T-helper 2 cell treated with Interferon-gamma antibody and Interleukin-4, amounts not matched to agents 5 μg/mL and 100 μg/mL, for 36 hours (primary cell): ENCODE results near the gene CALML5.

Experiments
- DNase-seq: peaks from one replicate; pipeline ENCODE4 v3.0.0; 2021; ENCODE audit warnings: low spot score
- H3K27ac Mint-ChIP-seq: one replicate; pipeline ENCODE4 v1.8.0; 2021; ENCODE audit warnings: mild to moderate bottlenecking, mixed read lengths
- H3K27me3 Mint-ChIP-seq: one replicate; pipeline ENCODE4 v1.8.0; 2021; ENCODE audit warnings: low read depth, mixed read lengths
- H3K36me3 Mint-ChIP-seq: one replicate; pipeline ENCODE4 v1.8.0; 2021; ENCODE audit warnings: low read depth, mixed read lengths
- H3K4me1 Mint-ChIP-seq: one replicate; pipeline ENCODE4 v1.8.0; 2021; ENCODE audit warnings: low read depth, mixed read lengths
- H3K4me3 Mint-ChIP-seq: one replicate; pipeline ENCODE4 v1.8.0; 2022; ENCODE audit warnings: mild to moderate bottlenecking, moderate library complexity, mixed read lengths
- H3K9me3 Mint-ChIP-seq: one replicate; pipeline ENCODE4 v1.8.0; 2021; ENCODE audit warnings: mixed read lengths

CALML5 gene

GRCh38 chr10:5453749-5454489 is 45.5 kb downstream of the CALML5 start:
- Mint-ChIP-seq H3K4me1 (peaks cover 24% of the 10 kb centered on the region), H3K36me3 (peaks cover 59% of the 10 kb centered on the region), H3K27me3 (no peaks in the 10 kb centered on the region), H3K9me3 (no peaks in the 10 kb centered on the region), H3K27ac (no peak overlapping the region), H3K4me3 (no peak overlapping the region)
- no peak for DNase-seq

DNA sequence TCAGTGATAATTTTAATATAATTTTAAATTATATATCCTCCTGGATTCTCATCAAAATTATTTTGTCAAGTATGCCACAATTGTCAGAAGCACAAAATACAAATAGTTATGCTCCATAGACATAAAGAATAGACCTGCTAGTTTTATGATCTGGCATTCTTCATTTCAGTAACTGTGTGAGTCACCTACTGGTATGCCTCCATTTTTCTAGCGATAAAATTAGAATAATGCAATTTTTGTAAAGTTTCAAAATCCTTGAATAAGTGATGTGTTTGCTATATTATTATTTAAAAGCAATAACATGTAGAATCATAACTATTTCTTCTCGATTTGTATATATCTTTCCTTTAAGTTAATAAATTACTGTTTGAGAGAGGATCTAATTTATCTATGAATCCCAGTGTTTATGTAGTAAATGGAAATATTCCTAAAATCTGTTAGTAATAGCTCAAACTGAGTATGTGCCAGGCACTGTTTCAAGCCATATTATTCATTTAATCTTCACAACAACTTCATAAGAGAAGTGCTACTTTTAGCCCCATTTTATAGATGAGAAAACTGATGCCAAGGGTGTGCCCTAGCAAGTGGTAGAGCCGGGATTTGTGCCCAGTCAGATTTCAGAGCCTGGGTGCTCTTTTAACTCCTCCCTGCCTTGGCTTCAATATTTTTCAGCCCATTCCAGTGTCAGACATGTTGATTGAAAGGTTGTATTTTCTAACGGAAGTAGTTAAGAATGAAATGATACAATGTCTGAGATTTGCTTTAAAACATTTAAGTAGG is 48.6 kb downstream of the CALML5 start:
- H3K27me3 Mint-ChIP-seq = no peaks in the 10 kb centered on the region
- H3K4me3 Mint-ChIP-seq = no peak overlapping the region

DNA sequence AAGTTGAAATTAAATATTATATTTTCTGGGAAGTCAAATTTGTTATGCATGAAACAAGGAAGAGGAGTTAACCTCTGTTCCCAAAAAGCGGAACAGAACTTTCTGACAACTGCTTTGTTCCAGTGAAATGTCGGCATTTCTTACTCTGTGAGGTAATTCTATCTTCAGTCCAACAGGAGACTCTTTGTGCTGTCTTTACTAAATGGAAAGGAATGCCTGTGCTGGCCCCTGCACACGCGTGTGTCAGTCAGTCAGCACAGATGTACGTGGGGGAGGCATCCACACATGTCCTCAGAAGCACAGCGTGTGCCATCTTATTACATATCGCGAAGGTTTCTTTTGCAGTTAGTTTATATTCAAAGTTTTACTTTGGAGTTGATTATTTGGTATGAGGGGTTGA is 49.5 kb downstream of the CALML5 start:
- no peak for DNase-seq
- Mint-ChIP-seq H3K4me1 (peaks cover 44% of the 10 kb centered on the region), H3K9me3 (no peaks in the 10 kb centered on the region)

More for the DNA sequence above, 48.6 kb downstream of the CALML5 start:
- Mint-ChIP-seq H3K27ac (no peak overlapping the region), H3K9me3 (no peaks in the 10 kb centered on the region), H3K36me3 (peaks cover 42% of the 10 kb centered on the region), H3K4me1 (peaks cover 38% of the 10 kb centered on the region)
- DNase-seq = no peak

DNA sequence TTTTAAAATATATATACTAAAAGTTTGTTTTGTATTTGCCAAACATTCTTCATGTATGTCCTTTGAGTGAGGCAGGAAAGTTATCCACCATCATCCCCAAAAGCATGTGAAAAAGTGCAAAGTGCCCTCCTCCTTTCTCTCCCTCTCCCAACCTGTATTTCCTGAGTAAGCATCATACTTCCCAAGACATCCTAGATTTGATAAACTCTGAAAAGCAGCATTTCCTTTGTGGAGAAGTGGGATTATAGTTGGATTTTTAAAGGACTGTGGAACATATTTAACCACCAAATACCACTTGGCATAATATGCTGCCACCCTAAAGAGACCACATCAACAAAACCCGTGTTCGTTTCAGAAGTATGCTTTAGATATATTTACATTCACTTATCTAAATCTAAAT is 50.1 kb downstream of the CALML5 start:
- Mint-ChIP-seq H3K36me3 (peaks cover 40% of the 10 kb centered on the region), H3K9me3 (no peaks in the 10 kb centered on the region), H3K4me1 (peaks cover 50% of the 10 kb centered on the region), H3K27me3 (no peaks in the 10 kb centered on the region), H3K27ac (no peak overlapping the region), H3K4me3 (peak overlapping the region; percentile 53)
- no peak for DNase-seq

More for the DNA sequence above, 49.5 kb downstream of the CALML5 start:
- Mint-ChIP-seq H3K27ac (no peak overlapping the region), H3K4me3 (peak overlapping the region; percentile 16), H3K36me3 (peaks cover 38% of the 10 kb centered on the region), H3K27me3 (no peaks in the 10 kb centered on the region)
